ENCODE measurements around the gene PRR36.

Gene PRR36

GRCh38 chr19:7871437-7872305 is 2.5 kb downstream of the PRR36 start:
- DNase-seq (ENCODE audit: low spot score), result peak; percentile 85
- in situ Hi-C loops (cut with MboI; ENCODE audit: low pct_unique_long_range_greater_than_20kb, low sequenced_read_pairs, unreplicated experiment), result no loop called here
- TF ChIP-seq CTCF (IDR thresholded peaks at IDR 0.05; ENCODE audit: extremely low read depth, insufficient read depth, missing control alignments), result no peak

GRCh38 chr19:7870571-7871436 is 3.4 kb downstream of the PRR36 start:
- TF ChIP-seq CTCF (IDR thresholded peaks at IDR 0.05; ENCODE audit: extremely low read depth, insufficient read depth, missing control alignments), result no peak
- peak; percentile 85 for DNase-seq (ENCODE audit: low spot score)
- in situ Hi-C loops (cut with MboI; ENCODE audit: low pct_unique_long_range_greater_than_20kb, low sequenced_read_pairs, unreplicated experiment), result no loop called here

GRCh38 chr19:7869910-7870511 is 4.2 kb downstream of the PRR36 start:
- in situ Hi-C loops (cut with MboI; ENCODE audit: low pct_unique_long_range_greater_than_20kb, low sequenced_read_pairs, unreplicated experiment), result no loop called here
- DNase-seq (ENCODE audit: low spot score), result peak; percentile 76

GRCh38 chr19:7869453-7869909 is 4.7 kb downstream of the PRR36 start:
- no peak for TF ChIP-seq CTCF (IDR thresholded peaks at IDR 0.05; ENCODE audit: extremely low read depth, insufficient read depth, missing control alignments)
- in situ Hi-C loops (cut with MboI; ENCODE audit: low pct_unique_long_range_greater_than_20kb, low sequenced_read_pairs, unreplicated experiment), result no loop called here
- DNase-seq (ENCODE audit: low spot score), result peak; percentile 93

More at GRCh38 chr19:7869910-7870511, 4.2 kb downstream of the PRR36 start:
- TF ChIP-seq CTCF (IDR thresholded peaks at IDR 0.05; ENCODE audit: extremely low read depth, insufficient read depth, missing control alignments), result no peak

GRCh38 chr19:7868671-7869452 is 5.3 kb downstream of the PRR36 start:
- in situ Hi-C loops (cut with MboI; ENCODE audit: low pct_unique_long_range_greater_than_20kb, low sequenced_read_pairs, unreplicated experiment), result no loop called here
- DNase-seq (ENCODE audit: low spot score), result peak; percentile 97
- TF ChIP-seq CTCF (IDR thresholded peaks at IDR 0.05; ENCODE audit: extremely low read depth, insufficient read depth, missing control alignments), result peak; percentile 96
